Inferior parietal cortex (tissue), 1 donor: Measurements from ENCODE around the gene CLCN3.
"Not testable (repeated sequence)": the region's sequence is repeated elsewhere in the genome, so short reads cannot be mapped to it uniquely, and the experiment has no call there.

ENCODE experiments used
- DNase-seq: peaks from one replicate; pipeline ENCODE4 v3.0.0-alpha.2; 2016; ENCODE audit errors: extremely low spot score

CLCN3 gene

DNA sequence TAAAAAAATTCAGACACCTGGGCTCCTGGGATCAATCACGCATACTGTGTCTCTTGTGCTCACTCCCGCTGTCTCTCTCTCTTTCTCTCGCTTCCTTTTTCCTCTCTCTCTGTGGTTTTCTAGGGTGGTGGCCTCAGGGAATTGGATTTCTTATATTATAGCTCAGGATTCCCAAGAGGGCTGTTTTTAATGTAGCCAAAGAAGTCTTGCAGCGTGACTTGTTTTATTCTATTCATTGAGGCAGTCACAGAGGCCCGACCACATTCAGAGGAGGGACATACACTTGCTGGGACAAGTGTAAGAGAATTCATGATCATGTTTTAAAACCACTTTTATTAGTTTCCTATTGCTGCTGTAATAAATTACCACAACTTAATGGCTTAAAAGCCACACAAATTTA lies 78.0 kb downstream of the CLCN3 start:
- DNase-seq: no peak

GRCh38 chr4:169707958-169708643 lies 87.7 kb downstream of the CLCN3 start:
- DNase-seq: no peak

DNA sequence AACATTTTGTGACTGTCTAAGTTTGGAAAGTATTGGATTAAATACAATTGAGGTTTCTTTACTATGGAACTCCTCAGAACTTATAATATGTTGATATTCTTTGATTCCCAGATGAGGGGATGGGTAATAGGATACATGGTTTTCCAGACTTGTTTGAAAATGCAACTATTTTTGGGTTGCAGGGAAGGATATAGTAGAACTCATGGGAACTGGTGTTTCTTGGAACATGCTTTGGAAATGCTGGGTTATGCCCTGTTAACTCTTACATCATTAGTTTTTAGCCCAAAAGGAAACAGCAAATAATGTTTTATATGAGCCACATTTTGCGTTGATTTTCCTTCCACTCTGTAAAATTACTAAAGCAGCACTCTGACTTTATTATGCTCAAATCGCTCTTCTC lies 95.4 kb downstream of the CLCN3 start:
- DNase-seq: no peak

DNA sequence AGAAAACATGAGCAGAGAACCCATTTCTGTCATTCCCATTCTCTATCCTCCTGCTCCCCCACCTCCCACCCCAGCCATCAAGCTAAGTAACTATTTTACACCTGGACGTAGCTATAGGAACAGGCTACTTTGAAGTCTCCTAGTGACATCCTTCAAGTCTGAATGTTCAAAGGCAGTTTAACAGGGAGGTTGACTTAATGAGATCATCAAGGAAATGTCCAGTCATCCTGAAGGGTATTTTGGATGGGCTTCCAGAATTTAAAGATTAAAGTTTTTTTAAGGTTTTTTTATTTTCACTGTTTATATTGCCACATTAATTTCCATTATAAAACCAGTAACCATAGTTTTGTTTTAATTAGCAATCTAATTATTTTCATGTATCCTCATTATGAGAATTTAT lies 96.3 kb downstream of the CLCN3 start:
- DNase-seq: no peak

DNA sequence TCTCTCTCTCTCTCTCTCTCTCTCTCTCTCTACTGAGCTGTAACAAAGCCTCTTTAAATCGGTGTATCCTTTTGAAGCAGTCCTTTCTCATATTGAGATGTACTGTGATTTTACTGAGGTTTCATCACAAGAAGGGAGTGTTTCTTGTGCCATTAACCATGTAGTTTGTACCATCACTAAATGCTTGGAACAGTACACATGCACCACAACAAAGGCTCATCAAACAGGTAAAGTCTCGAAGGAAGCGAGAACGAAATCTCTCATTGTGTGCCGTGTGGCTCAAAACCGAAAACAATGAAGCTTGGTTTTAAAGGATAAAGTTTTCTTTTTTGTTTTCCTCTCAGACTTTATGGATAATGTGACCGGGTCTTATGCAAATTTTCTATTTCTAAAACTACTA lies 100.2 kb downstream of the CLCN3 start:
- DNase-seq: no peak

- DNase-seq: no peak
These were observed 103.0 kb downstream of the CLCN3 start for GRCh38 chr4:169723207-169723965.

- no peak for DNase-seq
These were observed 103.9 kb downstream of the CLCN3 start for GRCh38 chr4:169724260-169724659.

DNA sequence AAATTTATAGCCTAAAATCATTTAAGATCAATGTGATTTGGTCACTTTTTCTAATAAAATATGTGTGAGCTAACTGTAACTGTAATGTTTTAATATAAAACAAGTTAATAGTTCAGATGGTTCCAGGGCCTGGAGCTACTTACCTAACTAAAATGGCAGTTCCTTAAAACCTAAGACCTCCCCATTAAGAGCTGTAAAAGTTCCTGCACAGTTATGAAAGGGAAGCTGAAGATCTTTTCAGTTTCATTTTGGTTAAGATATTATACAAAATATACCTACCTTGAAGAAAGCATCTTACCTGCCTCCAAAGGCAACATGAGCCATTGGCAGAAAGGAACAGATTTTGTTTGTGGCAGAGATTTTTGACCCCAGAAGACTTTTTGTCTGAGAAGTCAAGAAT lies 107.2 kb downstream of the CLCN3 start:
- DNase-seq: no peak

GRCh38 chr4:169730564-169730963 lies 110.2 kb downstream of the CLCN3 start:
- DNase-seq: no peak

DNA sequence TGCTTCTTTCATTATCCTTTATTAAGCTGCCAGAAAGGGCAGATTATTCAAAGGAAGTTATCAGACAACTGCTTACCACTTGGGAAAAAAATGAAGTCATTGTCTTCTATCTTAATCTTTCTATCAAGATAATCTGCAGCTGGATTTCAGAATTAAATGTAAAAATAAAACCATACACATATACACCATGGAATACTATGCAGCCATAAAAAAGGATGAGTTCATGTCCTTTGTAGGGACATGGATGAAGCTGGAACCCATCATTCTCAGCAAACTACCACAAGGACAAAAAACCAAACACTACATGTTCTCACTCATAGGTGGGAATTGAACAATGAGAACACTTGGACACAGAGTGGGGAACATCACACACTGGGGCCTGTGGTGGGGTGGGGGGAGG lies 118.2 kb downstream of the CLCN3 start:
- not testable (repeated sequence) for DNase-seq

- DNase-seq: no peak
These were observed 121.2 kb downstream of the CLCN3 start for GRCh38 chr4:169741569-169741968.

DNA sequence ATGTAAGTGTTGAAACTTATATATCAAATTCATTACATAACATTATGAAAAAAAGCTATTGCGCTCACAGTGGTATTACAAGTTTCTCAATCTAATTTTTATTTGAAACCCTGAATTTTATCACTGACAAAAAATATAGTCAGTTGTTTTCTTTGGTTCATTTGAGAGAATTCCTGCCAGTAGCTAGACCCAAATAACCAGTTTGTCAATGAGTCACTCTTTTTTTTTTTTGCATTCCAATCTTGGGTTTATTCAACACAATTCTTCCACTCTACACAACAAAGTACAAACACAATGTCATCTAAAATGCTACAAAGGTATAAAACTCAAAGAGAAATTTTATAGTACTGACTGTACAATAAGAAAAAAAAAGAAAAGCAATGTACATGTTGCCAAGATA lies 124.2 kb downstream of the CLCN3 start:
- no peak for DNase-seq

DNA sequence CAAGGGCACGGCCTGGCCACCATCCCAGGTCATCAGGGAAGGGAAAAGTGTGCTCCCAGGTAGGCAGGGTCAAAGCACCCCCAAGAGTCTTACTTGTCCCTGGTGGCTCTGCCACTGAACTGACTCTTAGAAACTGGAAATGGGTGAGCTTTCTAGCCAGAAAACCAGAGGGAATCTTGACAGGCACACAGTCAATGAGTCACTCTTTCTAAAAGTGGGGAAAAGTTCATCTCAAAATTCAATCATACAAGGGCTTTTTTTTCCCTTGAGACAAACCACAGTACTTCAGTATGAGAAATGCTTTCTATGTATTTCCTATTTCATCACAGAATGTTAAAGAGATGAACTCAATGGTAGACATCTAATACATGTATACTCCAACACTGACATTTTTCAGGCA lies 124.9 kb downstream of the CLCN3 start:
- no peak for DNase-seq

- no peak for DNase-seq
These were observed 136.7 kb downstream of the CLCN3 start for GRCh38 chr4:169756971-169757574.

DNA sequence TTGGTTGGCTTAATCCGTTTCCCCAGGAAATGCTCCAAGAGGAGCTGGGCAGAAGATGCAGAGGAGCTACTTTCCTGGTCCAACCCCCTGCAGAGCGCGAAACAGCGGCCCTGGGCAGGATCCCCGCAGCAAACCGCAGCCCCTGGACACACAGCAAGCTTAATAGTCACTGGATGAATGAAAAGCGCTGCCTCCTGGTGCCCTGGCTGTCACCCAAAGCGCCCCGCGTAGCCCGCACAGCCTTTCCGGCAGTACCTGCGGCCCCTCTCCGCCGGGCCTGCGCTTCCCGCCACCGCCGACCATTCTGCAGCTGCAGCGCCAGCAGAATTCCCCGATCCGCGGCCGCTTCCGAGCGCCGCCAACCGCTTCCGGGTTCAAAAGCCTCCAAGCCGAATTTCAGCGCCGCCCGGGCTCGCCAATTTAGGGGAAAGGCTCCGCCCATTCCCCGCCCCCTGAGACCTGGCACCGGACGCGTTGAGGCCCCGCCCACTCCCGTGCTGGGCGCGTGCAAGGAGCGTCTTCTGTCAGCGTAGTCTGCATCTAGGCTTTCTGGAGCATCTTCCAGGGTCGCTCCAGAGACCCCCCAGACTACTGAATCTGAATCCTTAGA lies 137.3 kb downstream of the CLCN3 start, which contains the start of gene HPF1:
Gene HPF1, minus strand, starts transcription at position 370 of the 610 bp plus-strand sequence. Its CDS starts 67 bp downstream, at position 303.
- DNase-seq: peak; percentile 90

- DNase-seq: peak; percentile 42
These were observed 138.1 kb downstream of the CLCN3 start for GRCh38 chr4:169758401-169758962.

GRCh38 chr4:169761846-169762245 lies 141.5 kb downstream of the CLCN3 start:
- no peak for DNase-seq

- no peak for DNase-seq
These were observed 145.5 kb downstream of the CLCN3 start for GRCh38 chr4:169765835-169766234.

DNA sequence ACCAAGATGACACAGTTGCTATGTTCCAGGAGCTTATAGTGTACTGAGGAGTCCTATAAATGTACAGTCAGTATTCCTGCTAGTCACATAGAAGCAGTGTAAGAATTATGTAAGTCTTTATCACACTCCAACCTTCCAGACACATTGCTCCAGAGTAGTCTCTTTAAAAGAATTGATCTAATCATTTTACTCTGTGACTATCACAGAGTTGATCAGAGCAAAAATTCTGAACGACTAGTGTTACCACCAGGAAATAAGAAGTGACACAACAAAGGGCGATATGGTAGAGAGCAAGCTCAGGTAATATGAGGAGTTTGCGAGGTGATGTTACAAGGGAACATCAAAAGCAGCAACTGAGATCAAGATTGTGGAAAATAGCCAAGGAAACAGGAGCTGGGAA lies 146.4 kb downstream of the CLCN3 start:
- DNase-seq: no peak

- DNase-seq: no peak
These were observed 148.0 kb downstream of the CLCN3 start for GRCh38 chr4:169768385-169768784.

- DNase-seq: no peak
These were observed 150.0 kb downstream of the CLCN3 start for GRCh38 chr4:169770416-169770815.

DNA sequence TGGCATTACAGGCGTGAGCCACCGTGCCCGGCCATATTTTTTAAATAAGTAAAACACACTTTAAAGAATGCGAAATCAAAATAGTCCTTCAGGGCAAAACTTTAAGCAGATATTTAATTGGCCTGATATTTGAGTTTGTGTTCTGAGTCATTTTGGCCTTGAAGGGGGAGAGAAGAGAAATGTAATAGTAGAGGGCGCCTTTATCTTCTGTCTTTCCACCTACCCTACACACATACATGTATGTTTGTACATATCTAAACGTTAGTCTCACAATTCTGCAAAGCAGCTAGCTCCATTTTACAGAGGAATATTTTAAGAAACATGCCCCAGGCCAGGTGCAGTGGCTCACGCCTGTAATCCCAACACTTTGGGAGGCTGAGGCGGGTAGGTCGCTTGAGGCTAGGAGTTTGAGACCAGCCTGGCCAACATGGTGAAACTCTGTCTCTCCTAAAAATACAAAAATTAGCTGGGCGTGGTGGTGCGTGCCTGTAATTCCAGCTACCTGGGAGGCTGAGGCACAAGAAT lies 151.2 kb downstream of the CLCN3 start:
- DNase-seq: not testable (repeated sequence)
